K562 (cell line): ENCODE measurements around the gene OLFML3. TPM values are rescaled to one million over a fixed set of nuclear protein-coding genes. Genes with fewer than 3 reads are reported as not detected.

Experiments used
- BCL6 ChIP-seq: fragments of 250-450 bp; sonication (Bioruptor Pico); IDR thresholded peaks from 2 replicates; pipeline ENCODE4 v1.4.0; 2020
- BRD9 ChIP-seq: fragments of 450-650 bp; IDR thresholded peaks from 2 replicates; pipeline ENCODE4 v1.6.1; 2018; ENCODE audit warnings: low read depth; ENCODE audit not compliant: partially characterized antibody
- BRF1 ChIP-seq: IDR thresholded peaks from 3 replicates; pipeline ENCODE4 v1.6.1; 2011; ENCODE audit warnings: borderline replicate concordance, mild to moderate bottlenecking; ENCODE audit not compliant: insufficient read length; ENCODE audit errors: extremely low read depth
- DEAF1 ChIP-seq: fragments of 450-650 bp; formaldehyde crosslinking; IDR thresholded peaks from 2 replicates; pipeline ENCODE4 v1.4.0; 2020; ENCODE audit warnings: mild to moderate bottlenecking, moderate library complexity
- EGR1 ChIP-seq: fragments of 450-650 bp; conservative IDR thresholded peaks from 2 replicates; pipeline ENCODE4 v1.6.1; 2017; ENCODE audit warnings: mild to moderate bottlenecking
- GTF2A2 ChIP-seq: IDR thresholded peaks from 2 replicates; pipeline ENCODE4 v1.6.1; 2016; ENCODE audit warnings: mild to moderate bottlenecking, missing genetic modification characterization, missing compliant biosample characterization
- JUNB ChIP-seq: fragments of 450-650 bp; formaldehyde crosslinking; conservative IDR thresholded peaks from 2 replicates; pipeline ENCODE4 v1.4.0; 2020; ENCODE audit warnings: mild to moderate bottlenecking
- MAZ ChIP-seq, 2 experiments: fragments of 450-650 bp in 1 of 2; sonication (generic) in 1 of 2; formaldehyde crosslinking; IDR thresholded peaks in 1 of 2; conservative IDR thresholded peaks in 1 of 2; 2 replicates each; pipeline versions ENCODE4 v1.4.0 to v1.5.0; 2020; ENCODE audit warnings: mild to moderate bottlenecking in 1 of 2, missing genetic modification reagents in 1 of 2
- NR2C1 ChIP-seq, 2 experiments: fragments of 450-650 bp; IDR thresholded peaks; 2 replicates each; pipeline ENCODE4 v1.6.1; 2017; ENCODE audit warnings: mild to moderate bottlenecking in 2 of 2, antibody characterized with exemption in 1 of 2, inconsistent platforms in 1 of 2, missing compliant biosample characterization in 1 of 2, missing genetic modification characterization in 1 of 2
- PHB ChIP-seq: fragments of 250-450 bp; sonication (Bioruptor Pico); IDR thresholded peaks from 2 replicates; pipeline ENCODE4 v1.5.0; 2021
- PHF21A ChIP-seq: fragments of 450-650 bp; IDR thresholded peaks from 2 replicates; pipeline ENCODE4 v1.6.1; 2017; ENCODE audit warnings: low read depth, borderline replicate concordance
- RAD21 ChIP-seq, 2 experiments: fragments of 250-450 bp in 1 of 2; fragments of 450-650 bp in 1 of 2; sonication (Bioruptor Pico) in 1 of 2; formaldehyde crosslinking in 1 of 2; IDR thresholded peaks in 1 of 2; conservative IDR thresholded peaks in 1 of 2; 2 replicates each; pipeline versions ENCODE4 v1.4.0 to v1.8.0; 2020 to 2022; ENCODE audit warnings: mild to moderate bottlenecking in 2 of 2, moderate library complexity in 1 of 2
- SRSF9 ChIP-seq: fragments of 200-400 bp; formaldehyde crosslinking; IDR thresholded peaks from 2 replicates; pipeline ENCODE4 v1.6.1; 2017; ENCODE audit warnings: low read depth, low read length, borderline replicate concordance
- U2AF1 ChIP-seq: fragments of 200-400 bp; formaldehyde crosslinking; optimal IDR thresholded peaks from 2 replicates; pipeline ENCODE3; 2017; ENCODE audit warnings: mild to moderate bottlenecking, low read depth, low read length, moderate library complexity
- ZNF280A ChIP-seq: fragments of 450-650 bp; IDR thresholded peaks from 2 replicates; pipeline ENCODE4 v1.6.1; 2018; ENCODE audit warnings: mild to moderate bottlenecking, low read depth; ENCODE audit not compliant: partially characterized antibody
- ZNF408 ChIP-seq: fragments of 250-450 bp; sonication (Bioruptor Pico); IDR thresholded peaks from 2 replicates; pipeline ENCODE4 v1.4.0; 2020; ENCODE audit warnings: low read depth, mild to moderate bottlenecking, moderate library complexity
- ZNF780A ChIP-seq: fragments of 250-450 bp; sonication (Bioruptor Pico); IDR thresholded peaks from 2 replicates; pipeline ENCODE4 v1.5.0; 2021; ENCODE audit warnings: mild to moderate bottlenecking
- ZNF79 ChIP-seq: fragments of 250-450 bp; sonication (Bioruptor Pico); IDR thresholded peaks from 2 replicates; pipeline ENCODE4 v1.4.0; 2020; ENCODE audit warnings: low read depth, mild to moderate bottlenecking, moderate library complexity
- ZNF830 ChIP-seq: fragments of 250-450 bp; sonication (Bioruptor Pico); IDR thresholded peaks from 2 replicates; pipeline ENCODE4 v1.5.0; 2021; ENCODE audit warnings: mild to moderate bottlenecking
- polyA plus RNA-seq, 8 experiments: library from polyadenylated mRNA; depleted of rRNA in 4 of 8; stranded (reverse) in 5 of 8; unstranded in 3 of 8; fragments of >200 nt; fragmentation: Nextera tagmentation in 2 of 8; fragmentation: Illumina TruSeq in 1 of 8; extraction: Ambion mirVana in 2 of 8; extraction: Trizol in 1 of 8; gene quantifications; 2 replicates each; pipeline versions ENCODE4 v1.2.1 to v1.2.3, GENCODE V29; 2011 to 2014; ENCODE audit warnings: inconsistent platforms in 1 of 8, missing spikeins in 1 of 8
- total RNA-seq, 7 experiments: library from RNA; depleted of rRNA in 6 of 7; stranded (reverse); fragments of >200 nt in 6 of 7; fragmentation: Illumina TruSeq in 2 of 7; extraction: Trizol in 2 of 7; gene quantifications; 2 replicates each; pipeline versions ENCODE4 v1.2.1 to v1.2.3, GENCODE V29; 2011 to 2021; ENCODE audit warnings: low replicate concordance in 1 of 7

The OLFML3 gene
- total and polyA plus RNA-seq, 9 of the 15 experiments (the other 6 are each of a cell fraction or from before 2014, with no cell fraction given), result 0.07 to 0.13 (median 0.07) TPM; not detected in 6

DNA sequence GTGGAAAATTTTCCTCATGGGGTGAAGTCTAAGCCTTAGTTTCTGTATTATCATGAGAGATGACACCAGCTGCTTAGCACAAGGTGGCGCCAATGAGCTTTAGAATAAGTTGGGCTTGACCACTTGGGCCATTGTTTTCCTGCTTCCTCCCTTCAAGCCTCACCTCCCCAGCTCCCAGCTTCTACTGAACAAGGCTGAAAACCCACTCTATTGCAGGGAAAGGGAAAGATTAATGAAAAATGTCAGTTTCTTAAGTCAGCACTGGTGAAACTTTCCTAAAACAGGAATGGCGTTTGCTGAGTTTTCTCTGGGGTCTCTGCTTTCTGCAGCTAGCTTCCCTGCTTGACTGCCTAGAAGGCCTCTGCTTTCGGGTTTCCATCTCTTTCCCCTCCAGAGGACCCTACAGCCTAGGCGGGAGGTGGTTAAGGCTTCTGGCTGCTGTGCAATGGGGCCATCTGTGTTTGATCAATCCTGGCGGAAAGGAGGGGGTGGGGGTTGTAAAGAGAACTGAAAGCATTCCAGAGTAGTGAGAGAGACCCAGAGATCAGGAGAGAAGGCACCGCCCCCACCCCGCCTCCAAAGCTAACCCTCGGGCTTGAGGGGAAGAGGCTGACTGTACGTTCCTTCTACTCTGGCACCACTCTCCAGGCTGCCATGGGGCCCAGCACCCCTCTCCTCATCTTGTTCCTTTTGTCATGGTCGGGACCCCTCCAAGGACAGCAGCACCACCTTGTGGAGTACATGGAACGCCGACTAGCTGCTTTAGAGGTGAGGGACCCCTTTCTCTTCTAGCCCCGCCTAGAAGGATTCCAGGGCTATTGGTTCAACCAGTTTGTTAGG is at the start of gene OLFML3 (continued):
- no peak for TF ChIP-seq U2AF1
- no peak for TF ChIP-seq ZNF408 (CRISPR knock-in tag)
- TF ChIP-seq PHB (CRISPR knock-in tag), result no peak
- no peak for TF ChIP-seq PHF21A
- TF ChIP-seq JUNB (CRISPR knock-in tag), result no peak
- TF ChIP-seq ZNF79, result no peak
- TF ChIP-seq GTF2A2 (tag), result no peak
- no peak for TF ChIP-seq ZNF280A
- no peak for TF ChIP-seq EGR1
- TF ChIP-seq BCL6, result no peak
- TF ChIP-seq MAZ (CRISPR knock-in tag; conservative IDR thresholded peaks at IDR 0.05 in 1 of 2, IDR thresholded peaks at IDR 0.05 in 1 of 2), result 0 out of 4 replicates have a peak, but pooled peaks of 1 of the 2 experiments have one; percentile 11
- TF ChIP-seq RAD21 (CRISPR knock-in tag; conservative IDR thresholded peaks at IDR 0.05 in 1 of 2, IDR thresholded peaks at IDR 0.05 in 1 of 2), result peak; percentile 84 to 92
- TF ChIP-seq ZNF780A (CRISPR knock-in tag), result no peak
- TF ChIP-seq DEAF1 (CRISPR knock-in tag), result peak; percentile 78
- TF ChIP-seq SRSF9, result no peak
- no peak for TF ChIP-seq ZNF830
- TF ChIP-seq BRF1, result no peak
- TF ChIP-seq BRD9, result no peak
- TF ChIP-seq NR2C1 (IDR thresholded peaks at IDR 0.05), result no peak
- TF ChIP-seq NR2C1 (tag; IDR thresholded peaks at IDR 0.05), result no peak
